ENCODE data around the gene DHRS2.

DNA sequence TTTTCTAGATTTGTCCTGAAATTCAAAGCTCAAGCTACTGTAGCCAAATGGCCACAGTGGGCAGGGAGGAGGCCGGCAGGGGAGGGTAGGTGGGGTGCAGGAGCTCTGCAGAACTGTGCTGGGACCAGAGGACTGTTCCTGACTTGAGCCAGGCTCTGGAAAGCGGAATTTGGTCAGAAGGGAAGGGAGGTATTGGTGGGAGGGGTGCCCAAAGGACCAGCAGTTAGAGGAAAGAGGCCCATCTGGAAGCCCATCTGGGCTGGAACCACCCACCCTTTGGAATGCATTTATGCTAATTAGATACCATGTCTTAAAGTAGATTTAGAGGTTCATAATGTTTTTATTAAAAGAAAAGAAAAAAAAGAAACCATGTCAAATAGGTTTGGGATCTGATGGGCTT is 33.1 kb upstream of the DHRS2 start:
- TF ChIP-seq EZH2 (IDR thresholded peaks at IDR 0.05) (no peak), POLR2AphosphoS5 (IDR thresholded peaks at IDR 0.05; ENCODE audit: borderline replicate concordance, low read depth, low read length) (no peak), FOXP2 (optimal IDR thresholded peaks at IDR 0.05; ENCODE audit: control extremely low read depth, extremely low read length, insufficient read depth) (no peak)

All from SK-N-MC (cell line).